Endothelial cell of umbilical vein (primary cell): Measurements from ENCODE around the gene PCDHB15. TPM values are rescaled to one million over a fixed set of nuclear protein-coding genes. Genes with fewer than 3 reads are reported as not detected.

ENCODE experiments used
- BruUV-seq: library from RNA; stranded (reverse); fragments of 400-500 nt; replicated peaks from 2 replicates; lab custom pipeline; 2021; lab: Mats Ljungman, UMichigan
- CTCF ChIA-PET: fragments of 300-600, 350-600 bp; sonication (Branson Sonifier 250); formaldehyde crosslinking; loops from one replicate; lab custom pipeline; 2021; ENCODE audit warnings: antibody characterized with exemption, inconsistent platforms; lab: Charles Lee
- POLR2A ChIA-PET: fragments of 300-600, 350-600 bp; sonication (Branson Sonifier 250); formaldehyde crosslinking; loops from one replicate; lab custom pipeline; 2021; ENCODE audit warnings: antibody characterized with exemption, inconsistent platforms; lab: Charles Lee
- DNase-seq: peaks from one replicate; pipeline ENCODE4 v3.0.0-alpha.2; 2011; ENCODE audit warnings: low read depth, low spot score
- FAIRE-seq: peaks from 2 replicates; lab custom pipeline; 2011; peaks lifted over from hg19 to GRCh38; lab: Jason Lieb, UNC
- H2AFZ ChIP-seq: 2 replicates; pipeline ENCODE4 v1.6.0; 2012; ENCODE audit warnings: low read depth, low read length, control low read depth, inconsistent platforms
- H3K27ac ChIP-seq: 2 replicates; pipeline ENCODE4 v1.5.1; 2011; ENCODE audit warnings: low read depth, mild to moderate bottlenecking, control low read depth, low read length, moderate library complexity; ENCODE audit not compliant: insufficient read depth
- H3K27me3 ChIP-seq, 2 experiments: 2 replicates each; pipeline versions ENCODE4 v1.6.0 to v1.6.1; 2011; ENCODE audit warnings: low read length in 2 of 2, mixed read lengths in 1 of 2; ENCODE audit not compliant: control insufficient read depth in 2 of 2, insufficient read depth in 2 of 2
- H3K36me3 ChIP-seq, 2 experiments: 2 replicates in 1 of 2; 3 replicates in 1 of 2; pipeline ENCODE4 v1.5.1; 2011; ENCODE audit warnings: low read length in 2 of 2, mild to moderate bottlenecking in 1 of 2, moderate library complexity in 1 of 2; ENCODE audit not compliant: control insufficient read depth in 2 of 2, insufficient read depth in 2 of 2; ENCODE audit errors: extremely low read depth in 1 of 2
- H3K4me1 ChIP-seq: 3 replicates; pipeline ENCODE4 v1.5.1; 2011; ENCODE audit warnings: mild to moderate bottlenecking, low read length; ENCODE audit not compliant: control insufficient read depth, insufficient read depth; ENCODE audit errors: extremely low read depth
- H3K4me2 ChIP-seq: 2 replicates; pipeline ENCODE4 v1.6.1; 2011; ENCODE audit warnings: low read length, control low read depth, mixed read lengths; ENCODE audit not compliant: insufficient read depth
- H3K4me3 ChIP-seq, 3 experiments: fragments of 200-600 bp in 1 of 3; sonication (generic), shearing (Covaris generic) in 1 of 3; replicated peaks in 1 of 3; 2 replicates each; pipeline ENCODE4 v1.5.1; 2011 to 2016; ENCODE audit warnings: control low read depth in 3 of 3, low read length in 3 of 3, mild to moderate bottlenecking in 2 of 3, inconsistent platforms in 1 of 3, low read depth in 1 of 3, moderate library complexity in 1 of 3; ENCODE audit not compliant: insufficient read depth in 1 of 3
- H3K79me2 ChIP-seq: 2 replicates; pipeline ENCODE4 v1.6.0; 2012; ENCODE audit warnings: low read length, inconsistent platforms; ENCODE audit not compliant: control insufficient read depth, insufficient read depth
- H3K9ac ChIP-seq: replicated peaks from 2 replicates; pipeline ENCODE3; 2011; ENCODE audit warnings: low read length, control low read depth; ENCODE audit not compliant: insufficient read depth; ENCODE audit errors: extremely low read depth
- H3K9me1 ChIP-seq: replicated peaks from 3 replicates; pipeline ENCODE4 v1.6.0; 2011; ENCODE audit warnings: mild to moderate bottlenecking, low read length; ENCODE audit not compliant: control insufficient read depth, insufficient read depth; ENCODE audit errors: extremely low read depth
- H3K9me3 ChIP-seq: replicated peaks from 2 replicates; pipeline ENCODE4 v1.5.1; 2012; ENCODE audit warnings: low read length, inconsistent platforms; ENCODE audit not compliant: control insufficient read depth, insufficient read depth
- H4K20me1 ChIP-seq: replicated peaks from 2 replicates; pipeline ENCODE3; 2011; ENCODE audit warnings: mild to moderate bottlenecking, low read length; ENCODE audit not compliant: control insufficient read depth, insufficient read depth; ENCODE audit errors: extremely low read depth
- EZH2 ChIP-seq: IDR thresholded peaks from 2 replicates; pipeline ENCODE4 v1.6.1; 2012; ENCODE audit warnings: borderline replicate concordance, low read depth, mild to moderate bottlenecking, moderate library complexity, low read length, inconsistent platforms; ENCODE audit not compliant: severe bottlenecking
- FOS ChIP-seq: IDR thresholded peaks from 2 replicates; pipeline ENCODE4 v1.6.1; 2011; ENCODE audit warnings: mild to moderate bottlenecking, low read length, moderate library complexity, borderline replicate concordance; ENCODE audit not compliant: insufficient read depth
- GATA2 ChIP-seq: IDR thresholded peaks from 2 replicates; pipeline ENCODE4 v1.7.0; 2011; ENCODE audit warnings: low read depth, mild to moderate bottlenecking, moderate library complexity, mixed read lengths, low read length; ENCODE audit not compliant: insufficient read length, insufficient read depth
- JUN ChIP-seq: IDR thresholded peaks from 2 replicates; pipeline ENCODE4 v1.6.1; 2011; ENCODE audit warnings: borderline replicate concordance, low read depth; ENCODE audit not compliant: insufficient read length, insufficient read depth
- MAX ChIP-seq: IDR thresholded peaks from 2 replicates; pipeline ENCODE4 v1.6.1; 2011; ENCODE audit not compliant: insufficient read depth, insufficient read length
- MYC ChIP-seq: IDR thresholded peaks from one replicate; pipeline ENCODE4 v1.6.1; 2011; ENCODE audit warnings: mild to moderate bottlenecking, low read depth, low read length
- POLR2A ChIP-seq: IDR thresholded peaks from 2 replicates; pipeline ENCODE4 v1.6.1; 2012; ENCODE audit warnings: low read depth, mild to moderate bottlenecking, control low read depth, low read length
- POLR2AphosphoS5 ChIP-seq: IDR thresholded peaks from 2 replicates; pipeline ENCODE4 v1.6.1; 2012; ENCODE audit warnings: low read depth, mild to moderate bottlenecking, control low read depth, low read length, moderate library complexity; ENCODE audit not compliant: insufficient read depth
- dilution Hi-C: fragments of 300-500 bp; cut with MboI; formaldehyde crosslinking; loops from one replicate; pipeline ENCODE4 v1.15.0; 2019; ENCODE audit warnings: low sequenced_read_pairs; ENCODE audit not compliant: extremely low pct_ligation_motif_present
- intact Hi-C: fragments of 100-400 bp; cut with micrococcal nuclease; formaldehyde crosslinking; loops from one replicate; pipeline ENCODE4 v1.10.0; 2022
- polyA plus RNA-seq, 4 experiments: library from polyadenylated mRNA; depleted of rRNA in 3 of 4; stranded (reverse) in 3 of 4; unstranded in 1 of 4; fragments of >200 nt; gene quantifications; 2 replicates each; pipeline versions ENCODE4 v1.2.1 to v1.2.3, GENCODE V29; 2011 to 2012; ENCODE audit warnings: missing spikeins in 1 of 4
- total RNA-seq: library from RNA; stranded (reverse); gene quantifications from 2 replicates; pipeline ENCODE4 v1.2.3, GENCODE V29; 2021
- TF ChIP-seq, protein P1 (sequence below), 2 donors: IDR thresholded peaks; 1 replicate in 1 of 2; 2 replicates in 1 of 2; pipeline ENCODE4 v1.5.1; 2011; ENCODE audit warnings: low read length in 2 of 2, mild to moderate bottlenecking in 2 of 2, moderate library complexity in 2 of 2, control low read depth in 1 of 2, inconsistent platforms in 1 of 2, low read depth in 1 of 2; ENCODE audit not compliant: insufficient read depth in 1 of 2; ENCODE audit errors: extremely low read depth in 1 of 2

Gene PCDHB15
- total and polyA plus RNA-seq, 2 donors (not counting 3 experiments of a cell fraction or from before 2014, with no cell fraction given), result 0.55 to 0.69 TPM

DNA sequence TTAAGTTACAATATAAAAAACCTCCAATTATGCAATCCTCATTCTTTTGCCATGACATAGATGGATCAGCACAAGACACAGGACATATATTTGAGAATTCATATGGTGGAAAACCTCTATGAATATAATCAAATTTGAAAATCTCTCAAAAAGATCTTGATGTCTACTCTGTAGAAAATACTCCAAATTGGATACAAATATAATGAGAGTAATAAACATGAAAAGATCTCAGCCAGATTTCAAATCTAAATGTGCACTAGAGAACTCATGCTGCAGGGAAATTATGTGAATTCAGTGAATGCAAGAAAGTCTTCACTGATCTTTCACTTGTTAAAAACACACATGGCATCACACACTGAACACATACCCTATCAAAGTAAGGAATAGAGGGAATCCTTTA is 13.8 kb downstream of the PCDHB15 start:
- Histone ChIP-seq H3K9me1 (no peaks in the 10 kb centered on the region), H3K4me1 (no peaks in the 10 kb centered on the region), H2AFZ (no peak overlapping the region), H3K4me2 (no peak overlapping the region), H3K27ac (no peak overlapping the region), H4K20me1 (no peaks in the 10 kb centered on the region), H3K9ac (no peak overlapping the region), H3K9me3 (peaks cover 6% of the 10 kb centered on the region), H3K27me3 (no peaks in the 10 kb centered on the region), H3K79me2 (no peaks in the 10 kb centered on the region), H3K36me3 (no peaks in the 10 kb centered on the region), H3K4me3 (no peak overlapping the region)
- no peak for FAIRE-seq
- POLR2A ChIA-PET, result no interaction called here
- CTCF ChIA-PET, result no interaction called here
- no peak for DNase-seq
- intact Hi-C loops (no loop called here), dilution Hi-C loops (no loop called here)
- TF ChIP-seq GATA2 (no peak), MYC (no peak), JUN (no peak), POLR2AphosphoS5 (no peak), FOS (no peak), EZH2 (no peak), POLR2A (no peak), MAX (no peak)
- TF ChIP-seq, protein P1, sequence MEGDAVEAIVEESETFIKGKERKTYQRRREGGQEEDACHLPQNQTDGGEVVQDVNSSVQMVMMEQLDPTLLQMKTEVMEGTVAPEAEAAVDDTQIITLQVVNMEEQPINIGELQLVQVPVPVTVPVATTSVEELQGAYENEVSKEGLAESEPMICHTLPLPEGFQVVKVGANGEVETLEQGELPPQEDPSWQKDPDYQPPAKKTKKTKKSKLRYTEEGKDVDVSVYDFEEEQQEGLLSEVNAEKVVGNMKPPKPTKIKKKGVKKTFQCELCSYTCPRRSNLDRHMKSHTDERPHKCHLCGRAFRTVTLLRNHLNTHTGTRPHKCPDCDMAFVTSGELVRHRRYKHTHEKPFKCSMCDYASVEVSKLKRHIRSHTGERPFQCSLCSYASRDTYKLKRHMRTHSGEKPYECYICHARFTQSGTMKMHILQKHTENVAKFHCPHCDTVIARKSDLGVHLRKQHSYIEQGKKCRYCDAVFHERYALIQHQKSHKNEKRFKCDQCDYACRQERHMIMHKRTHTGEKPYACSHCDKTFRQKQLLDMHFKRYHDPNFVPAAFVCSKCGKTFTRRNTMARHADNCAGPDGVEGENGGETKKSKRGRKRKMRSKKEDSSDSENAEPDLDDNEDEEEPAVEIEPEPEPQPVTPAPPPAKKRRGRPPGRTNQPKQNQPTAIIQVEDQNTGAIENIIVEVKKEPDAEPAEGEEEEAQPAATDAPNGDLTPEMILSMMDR (IDR thresholded peaks at IDR 0.05; ENCODE audit: extremely low read depth in 1 of 2, insufficient read depth in 1 of 2, low read depth in 1 of 2, low read length in 2 of 2), result no peak
- no TSS peak for BruUV-seq
